GM12801 (cell line): ENCODE results near the gene TRMU.

Source experiments
- TF ChIP-seq, protein P1 (sequence below): IDR thresholded peaks from one replicate; pipeline ENCODE4 v1.5.1; 2011; ENCODE audit warnings: control low read depth; ENCODE audit not compliant: insufficient read length; ENCODE audit errors: extremely low read depth

TRMU gene

DNA sequence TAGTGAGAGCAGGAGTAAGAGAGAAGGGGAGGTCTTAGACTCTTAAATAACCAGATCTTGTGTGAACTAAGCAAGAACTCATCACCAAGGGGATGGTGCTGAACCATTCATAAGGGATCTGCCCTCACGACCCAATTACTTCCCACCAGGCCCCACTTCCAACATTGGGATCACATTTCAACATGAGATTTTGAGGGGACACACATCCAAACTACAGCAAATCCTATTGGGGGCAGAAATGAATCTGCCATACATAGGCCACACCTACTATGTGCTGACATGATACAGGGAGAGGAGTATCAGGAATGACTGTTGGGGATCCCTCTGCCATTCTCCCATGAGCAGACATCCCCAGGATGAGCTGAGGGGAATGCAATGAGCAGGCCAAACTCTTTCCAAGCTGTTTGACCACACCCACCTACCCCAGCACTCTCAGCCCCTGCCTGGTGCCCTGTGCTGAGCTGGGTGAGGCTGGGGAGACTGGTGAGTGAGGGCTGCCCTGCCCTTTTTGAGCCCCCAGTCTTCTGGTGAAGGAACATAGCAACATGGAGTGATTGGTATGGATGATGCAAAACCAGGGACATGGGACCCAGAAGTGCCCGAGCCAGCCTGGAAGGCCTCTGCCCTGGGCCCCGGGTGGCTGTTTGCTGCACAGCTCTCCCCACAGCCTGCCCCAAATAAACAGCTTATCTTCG lies 40.1 kb upstream of the TRMU start:
- TF ChIP-seq, protein P1, sequence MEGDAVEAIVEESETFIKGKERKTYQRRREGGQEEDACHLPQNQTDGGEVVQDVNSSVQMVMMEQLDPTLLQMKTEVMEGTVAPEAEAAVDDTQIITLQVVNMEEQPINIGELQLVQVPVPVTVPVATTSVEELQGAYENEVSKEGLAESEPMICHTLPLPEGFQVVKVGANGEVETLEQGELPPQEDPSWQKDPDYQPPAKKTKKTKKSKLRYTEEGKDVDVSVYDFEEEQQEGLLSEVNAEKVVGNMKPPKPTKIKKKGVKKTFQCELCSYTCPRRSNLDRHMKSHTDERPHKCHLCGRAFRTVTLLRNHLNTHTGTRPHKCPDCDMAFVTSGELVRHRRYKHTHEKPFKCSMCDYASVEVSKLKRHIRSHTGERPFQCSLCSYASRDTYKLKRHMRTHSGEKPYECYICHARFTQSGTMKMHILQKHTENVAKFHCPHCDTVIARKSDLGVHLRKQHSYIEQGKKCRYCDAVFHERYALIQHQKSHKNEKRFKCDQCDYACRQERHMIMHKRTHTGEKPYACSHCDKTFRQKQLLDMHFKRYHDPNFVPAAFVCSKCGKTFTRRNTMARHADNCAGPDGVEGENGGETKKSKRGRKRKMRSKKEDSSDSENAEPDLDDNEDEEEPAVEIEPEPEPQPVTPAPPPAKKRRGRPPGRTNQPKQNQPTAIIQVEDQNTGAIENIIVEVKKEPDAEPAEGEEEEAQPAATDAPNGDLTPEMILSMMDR = no peak

DNA sequence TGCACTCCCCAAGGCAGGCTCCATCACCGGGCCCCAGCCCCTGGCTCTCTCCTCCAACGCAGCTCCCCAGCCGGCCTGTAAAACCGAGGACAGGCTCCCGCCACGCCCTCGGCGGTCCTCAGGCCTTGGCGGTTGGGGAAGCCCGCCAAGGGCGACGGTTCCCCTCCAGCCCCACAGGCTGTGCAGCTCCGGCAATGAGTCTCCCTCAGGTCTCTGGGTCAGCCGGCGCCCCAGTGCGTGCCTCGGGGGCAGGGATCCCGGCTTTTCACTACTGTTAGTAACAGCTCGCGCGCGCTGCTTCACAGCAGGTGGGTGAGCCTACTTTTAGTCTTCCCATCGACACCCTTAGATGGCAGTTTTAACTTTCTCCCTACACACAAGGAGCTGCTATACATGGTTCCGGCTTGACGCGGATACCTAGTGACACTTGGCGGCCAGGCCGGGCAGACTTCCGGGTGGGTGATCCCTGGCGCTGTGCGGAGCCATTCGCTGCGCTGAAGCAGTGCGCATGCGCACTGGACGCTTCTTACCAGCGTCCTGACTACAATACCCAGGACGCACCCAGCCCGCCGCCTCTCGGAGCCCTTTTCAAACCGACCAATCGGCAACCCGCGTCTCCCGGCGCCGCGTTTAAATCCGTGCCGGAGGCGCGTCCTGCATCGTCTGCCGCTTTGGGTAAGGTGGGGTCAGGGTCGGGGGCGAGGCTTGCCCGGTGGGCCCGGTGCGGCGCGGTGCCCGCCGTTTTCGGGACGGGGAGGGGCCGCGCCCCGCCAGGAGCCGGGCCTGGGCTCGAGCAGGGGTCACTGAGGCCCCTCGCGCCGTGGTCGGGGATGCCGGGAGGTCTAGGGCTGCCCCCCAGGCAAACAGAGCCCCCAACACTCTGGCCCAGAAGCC lies 39.0 kb upstream of the TRMU start, which contains the start of gene GTSE1:
Gene GTSE1, plus strand, starts transcription at position 614 of the 894 bp plus-strand sequence. CDS start 531 bp downstream, outside the sequence.
- TF ChIP-seq, protein P1 = no peak

DNA sequence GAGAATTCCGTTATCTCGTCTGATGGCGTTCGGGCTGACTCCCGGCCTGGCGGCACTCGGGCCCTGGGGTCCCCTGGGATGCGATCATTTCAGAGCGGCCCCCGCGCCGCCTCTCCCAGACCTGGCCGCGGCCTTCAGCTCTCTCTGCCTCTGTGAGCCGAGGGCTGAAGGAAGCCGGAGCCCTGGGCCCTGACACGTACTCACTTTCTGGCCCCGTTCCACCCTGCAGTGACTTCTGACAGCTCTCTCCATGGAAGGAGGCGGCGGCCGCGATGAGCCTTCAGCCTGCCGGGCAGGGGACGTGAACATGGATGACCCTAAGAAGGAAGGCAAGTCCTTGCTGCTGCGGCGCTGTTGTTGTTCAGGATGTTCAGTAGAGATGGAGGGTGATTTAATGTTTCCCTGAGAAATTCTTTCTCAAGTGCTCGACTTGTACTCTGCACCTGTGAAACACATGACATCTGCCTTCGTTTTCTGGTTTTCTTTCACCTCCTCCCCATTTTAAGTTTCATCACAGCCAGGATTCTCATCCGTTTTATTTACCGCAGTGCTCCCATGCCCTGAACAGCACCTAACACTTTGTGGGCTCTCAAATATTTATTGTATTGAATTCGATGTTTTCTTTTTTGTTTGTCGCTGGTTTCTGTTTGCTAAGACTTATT lies 38.2 kb upstream of the TRMU start:
- TF ChIP-seq, protein P1 = no peak

DNA sequence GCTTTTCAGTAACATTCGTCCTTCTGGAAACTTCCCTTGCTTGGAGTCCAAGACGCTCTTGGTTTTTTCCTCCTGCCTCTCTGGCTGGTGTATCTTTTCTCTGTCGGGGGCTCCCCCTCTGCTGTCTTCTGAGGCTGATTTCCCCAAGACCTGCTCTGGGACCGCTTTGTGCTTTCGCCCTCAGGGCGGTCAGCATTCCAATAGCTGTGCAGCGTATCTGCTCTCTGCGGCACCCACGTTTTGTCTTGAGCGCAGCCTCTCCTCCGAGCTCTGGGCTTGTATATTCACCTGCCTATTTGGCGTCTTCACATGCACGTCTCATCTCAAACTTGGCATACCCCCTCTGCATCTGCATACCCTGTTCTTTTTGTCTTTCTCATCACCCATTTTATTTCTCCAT lies 36.4 kb upstream of the TRMU start:
- TF ChIP-seq, protein P1 = no peak

DNA sequence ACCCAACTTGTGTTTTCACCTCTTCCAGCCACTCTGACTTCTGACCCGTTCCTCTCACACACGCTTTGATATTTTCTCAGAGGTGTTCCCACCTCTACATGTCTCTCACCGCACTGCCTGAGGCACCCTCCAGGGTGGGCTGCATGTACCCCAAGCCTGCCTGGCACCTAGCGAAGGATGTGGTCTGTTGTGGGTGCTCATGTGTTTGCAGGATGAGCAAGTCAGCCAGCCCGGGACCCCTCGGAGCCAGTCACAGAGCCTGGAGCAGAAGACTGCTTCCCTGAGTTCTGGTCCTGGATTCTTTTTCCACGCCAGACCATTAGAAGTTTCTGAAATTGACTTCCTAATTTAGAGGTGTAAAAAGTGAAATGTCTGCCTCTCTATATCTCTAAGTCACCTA lies 35.0 kb upstream of the TRMU start:
- TF ChIP-seq, protein P1 = no peak

DNA sequence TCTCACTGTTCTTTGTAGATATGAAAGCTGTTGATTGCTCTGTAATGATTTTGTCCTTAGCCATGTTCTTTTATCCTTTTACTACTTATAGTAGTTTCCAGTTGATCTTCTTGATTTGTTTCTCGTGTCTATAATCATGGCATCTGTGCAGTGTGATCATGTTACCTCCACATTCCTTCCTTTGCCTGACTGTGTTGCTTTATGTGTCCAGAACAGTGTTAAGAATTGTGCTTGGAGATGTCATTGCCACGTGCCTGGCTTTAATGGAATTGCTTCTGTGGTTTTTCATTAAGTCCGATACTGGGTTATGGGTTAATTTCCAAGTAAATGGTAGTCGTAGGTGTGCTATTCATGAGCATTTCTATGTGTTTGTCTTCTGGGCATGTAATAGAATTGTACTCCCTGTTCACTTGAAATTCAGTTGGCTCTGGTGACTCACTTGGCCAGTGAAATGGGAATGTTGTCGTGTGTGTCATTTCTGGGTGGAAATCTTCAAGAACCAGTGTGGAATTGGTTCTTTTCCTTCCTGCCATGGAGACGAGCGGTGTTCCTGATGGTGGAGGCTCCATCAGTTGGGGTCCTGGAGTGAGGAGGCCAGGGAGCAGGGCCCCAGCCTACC lies 32.1 kb upstream of the TRMU start:
- TF ChIP-seq, protein P1 = no peak

DNA sequence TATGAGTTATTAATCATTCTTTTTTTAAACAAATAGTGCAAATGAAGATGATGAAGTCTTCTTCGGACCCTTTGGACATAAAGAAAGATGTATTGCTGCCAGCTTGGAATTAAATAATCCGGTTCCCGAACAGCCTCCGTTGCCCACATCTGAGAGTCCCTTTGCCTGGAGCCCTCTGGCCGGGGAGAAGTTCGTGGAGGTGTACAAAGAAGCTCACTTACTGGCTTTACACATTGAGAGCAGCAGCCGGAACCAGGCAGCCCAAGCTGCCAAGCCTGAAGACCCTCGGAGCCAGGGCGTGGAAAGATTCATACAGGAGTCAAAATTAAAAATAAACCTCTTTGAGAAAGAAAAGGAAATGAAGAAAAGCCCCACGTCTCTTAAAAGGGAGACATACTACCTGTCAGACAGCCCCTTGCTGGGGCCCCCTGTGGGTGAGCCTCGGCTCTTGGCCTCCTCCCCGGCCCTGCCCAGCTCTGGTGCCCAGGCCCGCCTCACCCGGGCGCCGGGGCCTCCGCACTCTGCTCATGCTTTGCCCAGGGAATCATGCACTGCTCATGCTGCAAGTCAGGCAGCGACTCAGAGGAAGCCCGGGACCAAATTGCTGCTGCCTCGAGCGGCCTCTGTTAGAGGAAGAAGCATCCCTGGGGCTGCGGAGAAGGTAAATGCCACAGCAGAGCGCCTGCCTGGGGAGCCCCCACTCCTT lies 27.1 kb upstream of the TRMU start:
- TF ChIP-seq, protein P1 = no peak
